DMS153 (cell line): ENCODE results near the gene LDB2.
"Not testable (repeated sequence)": the region's sequence is repeated elsewhere in the genome, so short reads cannot be mapped to it uniquely, and the experiment has no call there.

ENCODE experiments used
- DNase-seq: peaks from one replicate; lab custom pipeline; 2025; lab: John Stamatoyannopoulos, UW

The LDB2 gene

GRCh38 chr4:16596267-16596666, 302.2 kb downstream of the LDB2 start:
- DNase-seq: no peak

DNA sequence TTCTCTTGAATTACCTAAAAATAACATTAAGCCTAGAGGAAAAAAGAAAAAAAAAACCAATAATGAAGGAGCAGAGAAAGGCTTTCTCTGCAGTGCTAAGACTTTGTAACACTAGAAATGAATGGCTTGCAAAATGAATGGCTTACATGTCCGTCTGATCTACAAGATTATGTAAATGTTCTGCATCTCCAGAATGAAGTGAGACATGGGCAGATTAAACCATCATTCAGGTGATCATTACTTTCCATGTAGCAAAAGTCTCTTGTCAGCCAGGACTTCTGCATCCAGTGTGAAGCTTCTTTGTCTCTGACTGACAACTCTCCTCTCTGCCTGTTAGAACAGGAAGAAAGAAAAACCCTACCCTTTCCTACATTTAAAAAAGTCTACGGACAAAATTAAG, 304.3 kb downstream of the LDB2 start:
- DNase-seq: no peak

GRCh38 chr4:16593386-16593785, 305.1 kb downstream of the LDB2 start:
- DNase-seq: no peak

- no peak for DNase-seq
Measured at GRCh38 chr4:16591272-16591826, 307.1 kb downstream of the LDB2 start.

DNA sequence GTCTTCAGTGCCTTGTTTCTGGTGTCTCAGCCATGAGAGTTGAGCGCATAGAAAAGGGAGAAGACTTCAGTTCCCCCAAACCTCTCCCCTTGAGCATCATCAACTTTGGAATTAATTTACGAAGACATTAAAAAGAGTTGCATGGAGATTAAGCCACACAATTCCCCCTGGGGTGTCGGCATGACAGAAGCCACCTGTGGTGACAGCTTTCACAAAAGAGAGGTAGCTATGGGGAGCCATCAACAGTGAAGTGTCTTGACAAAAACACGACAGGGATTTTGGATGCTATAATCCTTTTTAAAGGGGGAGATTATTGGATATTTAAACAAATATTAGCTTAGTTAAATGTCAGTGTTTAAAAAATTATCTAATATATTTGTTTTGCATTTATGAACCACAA, 307.6 kb downstream of the LDB2 start:
- DNase-seq: no peak

DNA sequence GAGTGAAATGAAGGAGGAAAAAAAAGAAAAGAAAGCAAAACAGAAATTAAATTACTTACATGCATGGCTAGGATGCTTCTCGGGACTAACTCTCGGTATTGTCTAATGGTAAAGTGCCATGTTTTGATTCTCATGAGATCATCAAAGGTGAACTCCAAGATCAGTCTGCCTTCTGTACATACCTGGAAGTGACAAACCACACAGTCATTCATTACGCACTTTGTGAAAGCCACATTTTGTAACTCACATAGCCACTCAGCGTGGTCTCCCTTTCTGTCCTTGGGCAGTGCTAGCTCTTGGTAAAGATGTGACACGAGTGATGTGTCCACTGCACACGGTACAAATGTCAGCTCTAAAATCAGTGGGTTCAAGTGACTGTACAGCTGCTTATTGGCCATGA, 309.8 kb downstream of the LDB2 start:
- no peak for DNase-seq

DNA sequence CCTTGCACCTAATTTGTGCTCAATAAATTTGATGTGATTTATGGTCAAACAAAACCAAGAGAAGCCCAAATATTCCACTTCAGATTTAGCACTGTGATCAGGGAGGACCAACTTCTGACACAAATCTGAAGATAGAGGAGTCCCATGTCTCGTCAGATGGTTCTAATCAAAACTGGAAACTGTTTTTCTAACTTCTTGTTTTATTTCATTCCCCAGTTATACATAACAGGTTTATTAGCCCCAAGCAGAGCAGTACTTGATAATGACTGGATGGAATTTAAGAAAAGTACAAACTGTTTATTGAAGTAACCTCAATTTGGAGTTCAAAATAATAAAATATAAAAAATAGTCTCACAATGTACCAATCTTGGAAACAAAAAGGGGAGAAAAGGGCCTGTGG, 310.3 kb downstream of the LDB2 start:
- DNase-seq: no peak

GRCh38 chr4:16585053-16585452, 313.4 kb downstream of the LDB2 start:
- DNase-seq: no peak

DNA sequence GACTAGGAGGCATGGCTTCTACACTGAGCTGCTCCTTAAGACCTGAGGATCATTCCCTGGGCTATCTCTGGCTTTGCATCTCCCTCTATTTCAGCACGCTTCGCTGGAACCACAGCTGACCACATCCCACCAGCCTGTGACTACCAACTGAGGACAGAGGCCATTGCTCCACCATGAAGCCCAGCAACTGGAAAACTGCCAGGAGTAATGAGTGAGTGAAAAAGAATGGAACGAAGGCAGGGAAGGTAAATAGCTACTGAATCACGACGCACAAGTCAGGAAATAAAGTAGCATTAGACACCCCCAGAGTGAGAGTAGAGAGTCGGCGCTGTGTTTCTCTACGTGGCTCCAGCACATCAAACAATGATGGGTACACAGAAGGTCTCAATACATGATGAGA, 314.7 kb downstream of the LDB2 start:
- DNase-seq: no peak

- DNase-seq: no peak
Measured at GRCh38 chr4:16582526-16582925, 315.9 kb downstream of the LDB2 start.

- DNase-seq: no peak
Measured at GRCh38 chr4:16582036-16582435, 316.4 kb downstream of the LDB2 start.

- no peak for DNase-seq
Measured at GRCh38 chr4:16581117-16581516, 317.3 kb downstream of the LDB2 start.

GRCh38 chr4:16580514-16580913, 317.9 kb downstream of the LDB2 start:
- no peak for DNase-seq

DNA sequence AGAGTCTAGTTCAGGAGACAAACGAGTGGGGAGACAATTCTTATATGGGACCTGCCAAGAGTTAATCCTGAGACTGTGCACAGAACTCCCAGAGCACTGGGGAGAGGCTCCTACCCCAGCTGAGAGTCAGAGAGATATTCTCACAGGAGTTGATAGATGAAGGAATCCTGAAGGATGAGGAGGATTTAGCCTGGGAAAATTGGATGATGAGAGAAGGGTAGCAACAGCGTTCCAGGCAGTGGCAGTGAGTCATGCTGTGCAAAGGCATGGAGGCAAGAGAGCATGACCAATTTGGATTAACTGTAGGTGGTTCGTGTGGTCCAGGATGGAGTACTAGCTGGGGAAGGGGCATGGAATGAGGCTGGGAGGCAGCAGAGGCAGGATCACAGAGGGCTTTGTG, 318.6 kb downstream of the LDB2 start:
- DNase-seq: no peak

DNA sequence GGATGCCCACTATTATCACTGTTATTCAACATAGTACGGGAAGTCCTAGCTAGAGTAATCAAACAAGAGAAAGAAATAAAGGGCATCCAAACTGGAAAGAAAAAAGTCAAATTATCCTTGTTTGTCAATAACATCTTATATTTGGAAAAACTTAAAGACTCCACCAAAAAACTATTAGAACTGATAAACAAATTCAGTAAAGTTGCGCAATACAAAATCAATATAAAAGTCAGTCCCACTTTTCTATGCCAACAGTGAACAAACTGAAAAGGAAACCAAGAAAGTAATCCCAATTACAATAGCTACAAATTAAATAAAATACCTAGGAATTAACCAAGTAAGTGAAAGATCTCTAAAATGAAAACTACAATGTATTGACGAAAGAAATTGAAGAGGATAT, 321.3 kb downstream of the LDB2 start:
- DNase-seq: no peak

DNA sequence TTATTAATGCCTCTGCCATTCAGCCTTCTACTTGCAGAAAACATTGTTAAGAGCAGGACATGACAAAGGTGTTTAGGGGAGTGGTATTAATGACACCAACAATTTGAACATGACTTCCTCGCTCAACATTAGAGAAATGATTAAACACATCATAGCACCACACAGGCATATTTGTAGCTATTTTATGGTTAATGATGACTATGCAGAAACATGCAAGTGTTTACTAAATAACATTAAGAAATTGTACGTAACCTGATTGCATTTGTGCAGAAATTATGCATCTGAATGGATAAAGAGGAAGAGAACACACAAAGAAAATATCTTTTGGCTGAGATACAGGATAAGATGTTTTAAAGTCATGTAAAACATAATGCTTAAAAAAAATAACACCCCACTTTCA, 323.5 kb downstream of the LDB2 start:
- no peak for DNase-seq

DNA sequence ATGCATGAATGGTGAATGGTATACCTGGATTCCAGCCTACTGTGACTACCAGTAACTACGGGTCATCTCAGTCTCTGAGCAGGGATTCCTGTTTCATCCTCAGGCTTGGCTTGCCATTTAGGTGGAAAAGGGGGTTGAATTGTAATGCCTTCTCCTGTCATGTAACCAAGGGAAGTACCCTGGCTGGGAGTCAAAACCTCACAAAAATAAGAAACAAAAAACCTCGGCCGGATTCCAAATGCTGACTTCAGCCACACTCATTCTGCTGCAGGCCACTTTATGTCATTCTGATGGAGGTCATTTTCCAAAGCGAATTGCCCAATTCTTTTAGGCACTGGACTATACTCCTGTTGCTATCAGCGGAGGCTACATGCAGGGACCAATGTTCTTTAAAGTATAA, 324.7 kb downstream of the LDB2 start:
- DNase-seq: no peak

DNA sequence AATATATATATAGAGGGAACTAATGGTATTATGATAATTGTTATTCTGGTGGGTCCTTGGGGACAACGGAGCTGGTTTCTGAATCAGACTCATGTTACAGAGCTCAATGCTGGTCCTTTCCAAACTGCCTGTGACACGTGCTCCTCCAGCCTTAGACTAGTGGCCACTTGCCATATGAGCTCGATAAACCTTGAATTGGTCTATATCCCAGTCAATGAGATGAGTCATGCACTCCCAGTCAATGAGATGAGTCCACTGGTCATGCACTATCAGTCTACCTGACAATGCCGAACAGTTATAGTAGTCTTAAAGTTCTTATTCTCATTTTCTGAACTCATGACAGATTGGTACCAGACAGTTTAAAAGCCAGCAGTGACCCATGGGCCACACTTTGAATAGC, 325.2 kb downstream of the LDB2 start:
- DNase-seq: no peak

GRCh38 chr4:16572631-16573030, 325.8 kb downstream of the LDB2 start:
- DNase-seq: no peak

- no peak for DNase-seq
Measured at GRCh38 chr4:16572161-16572560, 326.3 kb downstream of the LDB2 start.

DNA sequence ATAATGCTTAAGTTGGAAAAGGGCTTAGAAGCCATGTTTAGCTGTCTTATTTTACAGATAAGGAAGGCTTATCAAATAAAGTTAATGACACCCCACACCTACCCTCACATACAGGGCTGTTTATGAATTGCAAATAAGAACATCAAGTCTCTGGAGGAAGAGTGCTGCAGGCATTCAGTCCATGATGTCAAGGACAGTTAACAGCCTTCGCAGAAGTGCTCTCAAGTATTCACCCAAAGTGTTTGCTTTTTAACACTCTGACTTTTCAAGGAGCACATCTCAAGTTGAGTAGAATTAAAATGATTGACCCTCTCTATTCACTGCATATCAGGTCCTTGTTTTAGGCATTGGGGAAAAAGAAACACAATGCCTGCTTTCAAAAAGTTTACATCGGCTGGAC, 328.7 kb downstream of the LDB2 start:
- no peak for DNase-seq

GRCh38 chr4:16557316-16557715, 341.1 kb downstream of the LDB2 start:
- DNase-seq: not testable (repeated sequence)

DNA sequence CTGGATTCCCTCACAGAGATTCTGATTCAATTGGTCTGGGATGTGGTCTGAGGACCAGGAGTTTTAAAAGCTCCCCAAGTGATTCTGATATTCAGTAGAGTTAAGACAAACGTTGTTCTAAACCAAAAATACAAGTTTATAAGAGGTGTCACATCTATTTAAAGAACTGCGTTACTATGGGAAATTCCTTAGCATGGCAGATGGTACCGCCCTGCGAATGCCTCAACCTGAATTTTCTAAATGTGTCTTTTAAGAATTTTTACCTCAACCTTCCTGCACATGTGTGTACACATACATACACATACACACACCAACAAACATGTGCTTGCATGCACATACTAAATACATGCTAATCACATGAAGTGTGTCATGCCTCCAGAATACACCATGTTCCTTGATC, 343.3 kb downstream of the LDB2 start:
- DNase-seq: no peak

DNA sequence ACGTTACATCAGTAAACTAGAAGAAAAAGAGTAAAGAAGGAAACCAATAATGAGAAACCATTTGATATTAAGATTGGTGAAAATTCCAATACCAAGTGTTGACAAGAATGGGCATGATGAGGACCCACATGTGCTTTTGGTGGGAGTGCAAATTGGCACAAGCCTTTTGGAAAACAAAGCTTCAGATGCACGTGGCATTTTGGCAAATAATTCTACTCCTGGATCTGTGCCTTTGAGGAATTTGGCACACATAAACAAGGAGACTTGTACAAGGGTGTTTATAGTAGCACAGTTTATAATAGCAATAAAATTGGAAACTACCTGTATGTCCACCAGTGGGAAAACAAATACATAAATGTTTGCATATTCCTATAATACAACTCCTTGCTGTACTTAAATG, 347.9 kb downstream of the LDB2 start:
- DNase-seq: no peak

GRCh38 chr4:16545656-16546055, 352.8 kb downstream of the LDB2 start:
- DNase-seq: no peak
